K562 (cell line): ENCODE results near the gene ARID3A. TPM values are rescaled to one million over a fixed set of nuclear protein-coding genes. Genes with fewer than 3 reads are reported as not detected.

ENCODE experiments used
- ATAC-seq: fragments of 200-7000 bp; cut with Tn5 transposase; 3 replicates; pipeline ENCODE4 v1.9.1; 2020; ENCODE audit warnings: moderate library complexity
- BruUV-seq: library from RNA; stranded (reverse); fragments of 400-500 nt; replicated peaks from 2 replicates; lab custom pipeline; 2021; lab: Mats Ljungman, UMichigan
- CTCF ChIA-PET: fragments of 300-600 bp; formaldehyde crosslinking; extraction: SDS; loops from one replicate; lab custom pipeline; 2021; ENCODE audit warnings: low intra/inter-chr PET ratio; lab: Yijun Ruan, JAX
- POLR2A ChIA-PET: fragments of 300-600, 350-650 bp; sonication (Branson Sonifier 250); formaldehyde crosslinking; extraction: SDS; loops from one replicate; lab custom pipeline; 2021; ENCODE audit warnings: antibody characterized with exemption, inconsistent platforms; lab: Yijun Ruan, JAX
- DNase-seq, 4 experiments: peaks; one replicate each; pipeline versions ENCODE4 v3.0.0 to v3.0.0-alpha.2; 2011 to 2018; ENCODE audit warnings: low spot score in 3 of 4, mixed read lengths in 3 of 4; ENCODE audit errors: extremely low read depth in 1 of 4
- FAIRE-seq: peaks from 2 replicates; lab custom pipeline; 2011; peaks lifted over from hg19 to GRCh38; lab: Jason Lieb, UNC
- H2AFZ ChIP-seq: 2 replicates; pipeline ENCODE4 v1.6.0; 2011; ENCODE audit warnings: low read depth, low read length, control low read depth, inconsistent platforms
- H3K27ac ChIP-seq: fragments of 200-600 bp; 3 replicates; pipeline ENCODE4 v1.8.0; 2011; ENCODE audit warnings: low read depth, mild to moderate bottlenecking, control low read depth, inconsistent platforms, low read length, moderate library complexity, mixed read lengths; ENCODE audit errors: extremely low read depth
- H3K27me3 ChIP-seq, 2 experiments: fragments of 300-600 bp in 1 of 2; 2 replicates in 1 of 2; 3 replicates in 1 of 2; pipeline versions ENCODE4 v1.6.0 to v1.8.0; 2011; ENCODE audit warnings: inconsistent platforms in 2 of 2, low read length in 2 of 2, mild to moderate bottlenecking in 1 of 2, mixed read lengths in 1 of 2, moderate library complexity in 1 of 2; ENCODE audit not compliant: control insufficient read depth in 2 of 2, insufficient read depth in 2 of 2
- H3K36me3 ChIP-seq: fragments of 300-600 bp; 3 replicates; pipeline ENCODE4 v1.8.0; 2011; ENCODE audit warnings: mild to moderate bottlenecking, low read length, inconsistent platforms; ENCODE audit not compliant: control insufficient read depth, insufficient read depth
- H3K4me1 ChIP-seq, 2 experiments: fragments of 200-600 bp in 1 of 2; replicated peaks in 1 of 2; 2 replicates in 1 of 2; 3 replicates in 1 of 2; pipeline versions ENCODE4 v1.5.1 to v1.8.0; 2011; ENCODE audit warnings: inconsistent platforms in 2 of 2, low read length in 2 of 2, mild to moderate bottlenecking in 1 of 2, mixed read lengths in 1 of 2, moderate library complexity in 1 of 2; ENCODE audit not compliant: control insufficient read depth in 2 of 2, insufficient read depth in 2 of 2
- H3K4me2 ChIP-seq: 2 replicates; pipeline ENCODE4 v1.6.1; 2011; ENCODE audit warnings: low read length, control low read depth, inconsistent platforms, mixed read lengths; ENCODE audit not compliant: insufficient read depth
- H3K4me3 ChIP-seq: fragments of 200-600 bp; sonication (generic), shearing (Covaris generic); 2 replicates; pipeline ENCODE4 v1.5.1; 2016; ENCODE audit warnings: control low read depth, inconsistent platforms
- H3K79me2 ChIP-seq: fragments of 200-600 bp; 3 replicates; pipeline ENCODE4 v1.8.0; 2011; ENCODE audit warnings: low read length, inconsistent platforms; ENCODE audit not compliant: control insufficient read depth, insufficient read depth
- H3K9ac ChIP-seq, 2 experiments: 2 replicates each; pipeline versions ENCODE4 v1.6.0 to v1.6.1; 2011; ENCODE audit warnings: low read depth in 2 of 2, low read length in 2 of 2, control low read depth in 1 of 2, inconsistent platforms in 1 of 2, mild to moderate bottlenecking in 1 of 2, mixed read lengths in 1 of 2; ENCODE audit not compliant: insufficient read depth in 1 of 2
- H3K9me1 ChIP-seq: one replicate; pipeline ENCODE4 v1.6.0; 2011; ENCODE audit warnings: inconsistent platforms, mild to moderate bottlenecking, low read length, moderate library complexity; ENCODE audit not compliant: control insufficient read depth, insufficient read depth
- H3K9me3 ChIP-seq: replicated peaks from 2 replicates; pipeline ENCODE4 v1.5.1; 2011; ENCODE audit warnings: low read depth, low read length, inconsistent platforms; ENCODE audit not compliant: control insufficient read depth, insufficient read depth
- H4K20me1 ChIP-seq: replicated peaks from 2 replicates; pipeline ENCODE4 v1.6.1; 2011; ENCODE audit warnings: low read length, inconsistent platforms, mixed read lengths; ENCODE audit not compliant: control insufficient read depth, insufficient read depth
- FUS ChIP-seq: fragments of 200-400 bp; formaldehyde crosslinking; optimal IDR thresholded peaks from 2 replicates; pipeline ENCODE3; 2017; ENCODE audit warnings: low read depth, low read length
- HMGXB4 ChIP-seq: sonication (generic); formaldehyde crosslinking; IDR thresholded peaks from 2 replicates; pipeline ENCODE4 v1.8.1; 2023; ENCODE audit warnings: mild to moderate bottlenecking, missing genetic modification reagents
- MXD1 ChIP-seq: fragments of 250-450 bp; sonication (Bioruptor Pico); IDR thresholded peaks from 2 replicates; pipeline ENCODE4 v1.8.0; 2021; ENCODE audit warnings: borderline replicate concordance, mild to moderate bottlenecking, moderate library complexity; ENCODE audit not compliant: poor library complexity, severe bottlenecking
- POLR2G ChIP-seq: fragments of 200-400 bp; formaldehyde crosslinking; IDR thresholded peaks from 2 replicates; pipeline ENCODE4 v1.6.1; 2017; ENCODE audit warnings: low read depth, mild to moderate bottlenecking, antibody characterized with exemption, low read length, moderate library complexity
- PRDM10 ChIP-seq: fragments of 450-650 bp; IDR thresholded peaks from 2 replicates; pipeline ENCODE4 v1.6.1; 2018; ENCODE audit not compliant: partially characterized antibody
- TOE1 ChIP-seq, 2 experiments: fragments of 450-650 bp in 1 of 2; sonication (generic) in 1 of 2; formaldehyde crosslinking in 1 of 2; IDR thresholded peaks; 2 replicates each; pipeline versions ENCODE4 v1.7.1 to v1.8.0; 2016 to 2022; ENCODE audit warnings: borderline replicate concordance in 2 of 2, mild to moderate bottlenecking in 2 of 2, antibody characterized with exemption in 1 of 2, inconsistent platforms in 1 of 2, low read depth in 1 of 2, missing genetic modification reagents in 1 of 2, moderate library complexity in 1 of 2
- VEZF1 ChIP-seq: fragments of 200-800 bp; sonication (Bioruptor generic); IDR thresholded peaks from 2 replicates; pipeline ENCODE4 v1.6.1; 2017; ENCODE audit warnings: missing genetic modification characterization, missing compliant biosample characterization
- ZSCAN29 ChIP-seq: fragments of 450-650 bp; IDR thresholded peaks from 2 replicates; pipeline ENCODE4 v1.6.1; 2017
- WGBS: fragments of 100-300 bp; shearing (Covaris generic); methylation state at CpG from one replicate; pipeline ENCODE4 v1.1.6; 2016; ENCODE audit warnings: low coverage, mixed read lengths; ENCODE audit not compliant: insufficient coverage; ENCODE audit errors: missing lambda C conversion rate; 5-methylcytosine and 5-hydroxymethylcytosine counted together
- in situ Hi-C: fragments of 300-500 bp; cut with MboI; formaldehyde crosslinking; loops from 4 replicates; pipeline ENCODE4 v1.15.0; 2018; ENCODE audit warnings: inconsistent platforms, mixed read lengths
- intact Hi-C: fragments of 100-400 bp; cut with micrococcal nuclease; formaldehyde crosslinking; loops from 2 replicates; pipeline ENCODE4 v1.14.2; 2022
- polyA plus RNA-seq, 8 experiments: library from polyadenylated mRNA; depleted of rRNA in 4 of 8; stranded (reverse) in 5 of 8; unstranded in 3 of 8; fragments of >200 nt; fragmentation: Nextera tagmentation in 2 of 8; fragmentation: Illumina TruSeq in 1 of 8; extraction: Ambion mirVana in 2 of 8; extraction: Trizol in 1 of 8; gene quantifications; 2 replicates each; pipeline versions ENCODE4 v1.2.1 to v1.2.3, GENCODE V29; 2011 to 2014; ENCODE audit warnings: inconsistent platforms in 1 of 8, missing spikeins in 1 of 8
- total RNA-seq, 7 experiments: library from RNA; depleted of rRNA in 6 of 7; stranded (reverse); fragments of >200 nt in 6 of 7; fragmentation: Illumina TruSeq in 2 of 7; extraction: Trizol in 2 of 7; gene quantifications; 2 replicates each; pipeline versions ENCODE4 v1.2.1 to v1.2.3, GENCODE V29; 2011 to 2021; ENCODE audit warnings: low replicate concordance in 1 of 7
- TF ChIP-seq, protein P1 (sequence below): fragments of 450-650 bp; formaldehyde crosslinking; IDR thresholded peaks from 2 replicates; pipeline ENCODE4 v1.4.0; 2020; ENCODE audit warnings: mild to moderate bottlenecking, moderate library complexity

The ARID3A gene
- total and polyA plus RNA-seq, 9 of the 15 experiments (the other 6 are each of a cell fraction or from before 2014, with no cell fraction given): 1.4 to 118 (median 31.2) TPM

DNA sequence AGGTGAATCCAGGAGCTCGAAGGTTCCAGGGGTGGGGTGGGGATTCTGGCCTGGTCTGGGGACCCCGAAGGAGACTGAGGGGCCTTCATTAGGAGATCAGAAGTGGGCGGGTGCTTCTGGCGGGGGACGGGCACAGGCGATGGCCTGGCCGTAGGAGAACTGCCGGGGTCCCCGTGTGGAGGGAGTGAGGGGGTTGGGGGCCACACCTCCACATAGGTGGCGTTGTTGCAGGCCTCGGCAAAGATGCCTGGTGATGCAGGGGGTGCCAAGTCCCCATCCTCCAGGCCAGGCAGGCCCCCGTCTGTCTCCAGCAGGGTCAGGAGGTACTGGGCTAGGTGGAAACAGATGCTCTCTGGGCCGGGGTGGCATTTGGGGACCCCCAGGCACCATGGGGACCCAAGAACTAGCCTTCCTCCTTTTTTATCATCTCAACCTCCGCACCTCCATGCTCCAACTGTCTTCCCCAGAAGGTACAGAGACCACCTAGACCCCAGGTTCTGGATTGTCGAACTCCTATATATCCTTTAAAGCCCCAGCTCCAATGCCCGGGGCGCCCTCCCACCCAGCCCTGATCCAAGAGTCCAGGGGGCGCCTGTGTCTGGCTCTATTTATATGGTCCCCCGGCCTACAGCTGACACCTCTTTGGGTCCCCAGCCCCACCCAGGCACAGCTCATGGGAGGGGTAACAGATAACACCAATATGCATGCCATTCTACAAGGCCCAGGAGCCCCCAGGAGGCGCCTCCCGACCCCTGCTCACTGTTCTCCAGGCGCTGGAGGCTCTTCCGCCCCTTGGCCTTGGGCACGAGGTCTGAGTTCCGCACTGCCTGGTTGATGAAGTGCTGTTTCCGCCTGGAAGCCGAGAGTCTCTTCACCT lies 24.4 kb upstream of the ARID3A start:
- in situ Hi-C loops (no loop called here), intact Hi-C loops (no loop called here)
- peak overlapping the region; percentile 55; the same call in 1 of the 3 replicates for H3K27ac ChIP-seq
- H3K27me3 ChIP-seq: no peaks in the 10 kb centered on the region
- no peak for DNase-seq
- H3K9ac ChIP-seq: peak overlapping the region in 1 of 2 experiments; percentile 85; a peak in 2 of 4 replicates
- H2AFZ ChIP-seq: no peak overlapping the region
- ChIA-PET CTCF (interaction anchor here (0.6 kb wide), 1 partner anchor 100 kb away, joined by 3 read pairs; no protein-coding TSS in a partner anchor), POLR2A (interaction anchor here (0.6 to 3.2 kb wide), 2 partner anchors 8 to 10 kb away, joined by 3 to 15 read pairs; partner anchors contain the start of genes MED16 and RNU6-9)
- H3K9me3 ChIP-seq: no peaks in the 10 kb centered on the region
- H3K4me3 ChIP-seq: peak overlapping the region; percentile 16; the same call in 1 of the 2 replicates
- ATAC-seq: no peak
- peak overlapping the region; percentile 23; the same call in 1 of the 2 replicates for H3K4me2 ChIP-seq
- H3K4me1 ChIP-seq: peaks cover 42 to 82% of the 10 kb centered on the region in 2 experiments
- H3K9me1 ChIP-seq: peaks cover 5% of the 10 kb centered on the region
- peaks cover 70% of the 10 kb centered on the region; the same call in 2 of the 3 replicates for H3K36me3 ChIP-seq
- 66% methylated on average over 18 of the region's 27 CpGs for WGBS
- H3K79me2 ChIP-seq: peaks cover 62% of the 10 kb centered on the region
- FAIRE-seq: no peak
- BruUV-seq: no TSS peak
- peaks cover 12% of the 10 kb centered on the region for H4K20me1 ChIP-seq
- TF ChIP-seq, protein P1, sequence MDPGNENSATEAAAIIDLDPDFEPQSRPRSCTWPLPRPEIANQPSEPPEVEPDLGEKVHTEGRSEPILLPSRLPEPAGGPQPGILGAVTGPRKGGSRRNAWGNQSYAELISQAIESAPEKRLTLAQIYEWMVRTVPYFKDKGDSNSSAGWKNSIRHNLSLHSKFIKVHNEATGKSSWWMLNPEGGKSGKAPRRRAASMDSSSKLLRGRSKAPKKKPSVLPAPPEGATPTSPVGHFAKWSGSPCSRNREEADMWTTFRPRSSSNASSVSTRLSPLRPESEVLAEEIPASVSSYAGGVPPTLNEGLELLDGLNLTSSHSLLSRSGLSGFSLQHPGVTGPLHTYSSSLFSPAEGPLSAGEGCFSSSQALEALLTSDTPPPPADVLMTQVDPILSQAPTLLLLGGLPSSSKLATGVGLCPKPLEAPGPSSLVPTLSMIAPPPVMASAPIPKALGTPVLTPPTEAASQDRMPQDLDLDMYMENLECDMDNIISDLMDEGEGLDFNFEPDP (CRISPR knock-in tag): no peak
- TF ChIP-seq POLR2G: peak; percentile 57
- TF ChIP-seq HMGXB4 (CRISPR knock-in tag): no peak
- TF ChIP-seq FUS: no peak
- TF ChIP-seq ZSCAN29: no peak
- TF ChIP-seq MXD1 (CRISPR knock-in tag): no peak
- TF ChIP-seq TOE1 (IDR thresholded peaks at IDR 0.05; ENCODE audit: borderline replicate concordance): no peak
- no peak for TF ChIP-seq TOE1 (CRISPR knock-in tag; IDR thresholded peaks at IDR 0.05; ENCODE audit: borderline replicate concordance, low read depth)
- no peak for TF ChIP-seq PRDM10
- no peak for TF ChIP-seq VEZF1 (CRISPR knock-in tag)
